ENCODE measurements around the gene CX3CR1.

- TF ChIP-seq POLR2A (IDR thresholded peaks at IDR 0.05; ENCODE audit: low read length) (no peak), GATA1 (IDR thresholded peaks at IDR 0.05; ENCODE audit: low read depth, low read length) (no peak)
Observed at GRCh38 chr3:39287216-39288164, 7.7 kb upstream of the CX3CR1 start.
